ENCODE measurements around the gene KANK3.
"Not testable (repeated sequence)": the region's sequence is repeated elsewhere in the genome, so short reads cannot be mapped to it uniquely, and the experiment has no call there.

The KANK3 gene

GRCh38 chr19:8320564-8321066 is 22.4 kb downstream of the KANK3 start:
- in situ Hi-C loops (cut with HindIII; ENCODE audit: low sequenced_read_pairs), result no loop called here

- in situ Hi-C loops (cut with HindIII; ENCODE audit: low sequenced_read_pairs), result no loop called here
These were observed 23.1 kb downstream of the KANK3 start for GRCh38 chr19:8319807-8320520.

GRCh38 chr19:8318835-8319234 is 24.2 kb downstream of the KANK3 start:
- in situ Hi-C loops (cut with HindIII; ENCODE audit: low sequenced_read_pairs), result not testable (repeated sequence)

GRCh38 chr19:8316351-8317125 is 26.5 kb downstream of the KANK3 start:
- in situ Hi-C loops (cut with HindIII; ENCODE audit: low sequenced_read_pairs), result no loop called here

GRCh38 chr19:8314981-8315640 is 28.0 kb downstream of the KANK3 start:
- in situ Hi-C loops (cut with HindIII; ENCODE audit: low sequenced_read_pairs), result not testable (repeated sequence)

- in situ Hi-C loops (cut with HindIII; ENCODE audit: low sequenced_read_pairs), result no loop called here
These were observed 31.4 kb downstream of the KANK3 start for GRCh38 chr19:8311461-8312260.

GRCh38 chr19:8310342-8311055 is 32.6 kb downstream of the KANK3 start:
- in situ Hi-C loops (cut with HindIII; ENCODE audit: low sequenced_read_pairs), result no loop called here

- in situ Hi-C loops (cut with HindIII; ENCODE audit: low sequenced_read_pairs), result no loop called here
These were observed 34.2 kb downstream of the KANK3 start for GRCh38 chr19:8308891-8309291.

GRCh38 chr19:8307965-8308866 is 34.8 kb downstream of the KANK3 start, which contains the start of gene CD320:
CD320 (minus strand) TSS chr19:8308358; CDS start chr19:8308290, 68 bp downstream.
- in situ Hi-C loops (cut with HindIII; ENCODE audit: low sequenced_read_pairs), result no loop called here

GRCh38 chr19:8307400-8307964 is 35.6 kb downstream of the KANK3 start:
- in situ Hi-C loops (cut with HindIII; ENCODE audit: low sequenced_read_pairs), result no loop called here

- in situ Hi-C loops (cut with HindIII; ENCODE audit: low sequenced_read_pairs), result no loop called here
These were observed 36.6 kb downstream of the KANK3 start for GRCh38 chr19:8306235-8307054.

- in situ Hi-C loops (cut with HindIII; ENCODE audit: low sequenced_read_pairs), result no loop called here
These were observed 37.3 kb downstream of the KANK3 start for GRCh38 chr19:8305798-8306197.

- in situ Hi-C loops (cut with HindIII; ENCODE audit: low sequenced_read_pairs), result no loop called here
These were observed 38.0 kb downstream of the KANK3 start for GRCh38 chr19:8304841-8305621.

- in situ Hi-C loops (cut with HindIII; ENCODE audit: low sequenced_read_pairs), result no loop called here
These were observed 40.3 kb downstream of the KANK3 start for GRCh38 chr19:8302734-8303133.

- in situ Hi-C loops (cut with HindIII; ENCODE audit: low sequenced_read_pairs), result no loop called here
These were observed 40.7 kb downstream of the KANK3 start for GRCh38 chr19:8302357-8302691.

- in situ Hi-C loops (cut with HindIII; ENCODE audit: low sequenced_read_pairs), result not testable (repeated sequence)
These were observed 51.7 kb downstream of the KANK3 start for GRCh38 chr19:8291337-8291736.

- in situ Hi-C loops (cut with HindIII; ENCODE audit: low sequenced_read_pairs), result not testable (repeated sequence)
These were observed 66.6 kb downstream of the KANK3 start for GRCh38 chr19:8276508-8276907.

Measured in endothelial cell of hepatic sinusoid (primary cell).